ENCODE results near the gene CHRNA10. TPM values are rescaled to one million over a fixed set of nuclear protein-coding genes. Genes with fewer than 3 reads are reported as not detected.
"Not testable (repeated sequence)": the region's sequence is repeated elsewhere in the genome, so short reads cannot be mapped to it uniquely, and the experiment has no call there.

The CHRNA10 gene
- total RNA-seq, 1 experiment from 2014 or later = 2.1 TPM

- not testable (repeated sequence) for BruUV-seq (replicated peaks); H3K27ac ChIP-seq (ENCODE audit: low read depth, low read length, poor library complexity, severe bottlenecking); H3K9me3 ChIP-seq (ENCODE audit: low read depth, low read length, poor library complexity, severe bottlenecking)
Measured at GRCh38 chr11:3649374-3649773, 21.8 kb downstream of the CHRNA10 start.

GRCh38 chr11:3648843-3649242 is 22.3 kb downstream of the CHRNA10 start:
- intact Hi-C loops (cut with micrococcal nuclease; ENCODE audit: unreplicated experiment); H3K4me3 ChIP-seq (ENCODE audit: low read depth, low read length, poor library complexity, severe bottlenecking); H3K4me1 ChIP-seq (ENCODE audit: insufficient read depth, low read length, poor library complexity, severe bottlenecking); H3K9me3 ChIP-seq (ENCODE audit: low read depth, low read length, poor library complexity, severe bottlenecking); POLR2A ChIA-PET (ENCODE audit: low non-redundant PET); H3K27me3 ChIP-seq (replicated peaks; ENCODE audit: insufficient read depth, low read depth, low read length, poor library complexity); BruUV-seq (replicated peaks); CTCF ChIA-PET; DNase-seq (ENCODE audit: low spot score); H3K27ac ChIP-seq (ENCODE audit: low read depth, low read length, poor library complexity, severe bottlenecking); H3K36me3 ChIP-seq (ENCODE audit: insufficient read depth, low read length, poor library complexity, severe bottlenecking): not testable (repeated sequence)

More at GRCh38 chr11:3649374-3649773, 21.8 kb downstream of the CHRNA10 start:
- intact Hi-C loops (cut with micrococcal nuclease; ENCODE audit: unreplicated experiment); H3K36me3 ChIP-seq (ENCODE audit: insufficient read depth, low read length, poor library complexity, severe bottlenecking); H3K4me1 ChIP-seq (ENCODE audit: insufficient read depth, low read length, poor library complexity, severe bottlenecking); H3K4me3 ChIP-seq (ENCODE audit: low read depth, low read length, poor library complexity, severe bottlenecking); H3K27me3 ChIP-seq (replicated peaks; ENCODE audit: insufficient read depth, low read depth, low read length, poor library complexity); POLR2A ChIA-PET (ENCODE audit: low non-redundant PET); CTCF ChIA-PET; DNase-seq (ENCODE audit: low spot score): not testable (repeated sequence)

- Histone ChIP-seq H3K9me3 (ENCODE audit: low read depth, low read length, poor library complexity, severe bottlenecking) (no peaks in the 10 kb centered on the region), H3K27me3 (replicated peaks; ENCODE audit: insufficient read depth, low read depth, low read length, poor library complexity) (peaks cover 3% of the 10 kb centered on the region)
Measured at GRCh38 chr11:3645552-3645951, 25.6 kb downstream of the CHRNA10 start.

GRCh38 chr11:3644817-3645235 is 26.4 kb downstream of the CHRNA10 start, which contains the start of gene ART1:
ART1 (plus strand) TSS chr11:3645128; CDS start chr11:3659214, 14,086 bp downstream.
- TF ChIP-seq EZH2 (IDR thresholded peaks at IDR 0.05; ENCODE audit: borderline replicate concordance, low read depth, low read length, poor library complexity, severe bottlenecking) (no peak), CTCF (conservative IDR thresholded peaks at IDR 0.05; ENCODE audit: low read depth, low read length) (no peak)
- CTCF ChIA-PET = no interaction called here
- H3K36me3 ChIP-seq (ENCODE audit: insufficient read depth, low read length, poor library complexity, severe bottlenecking) = no peaks in the 10 kb centered on the region
- no peak within 1 kb of the TSS for H3K4me3 ChIP-seq (ENCODE audit: low read depth, low read length, poor library complexity, severe bottlenecking)
- no peak within 1 kb of the TSS for H3K27ac ChIP-seq (ENCODE audit: low read depth, low read length, poor library complexity, severe bottlenecking)
- H3K27me3 ChIP-seq (replicated peaks; ENCODE audit: insufficient read depth, low read depth, low read length, poor library complexity) = peaks cover 3% of the 10 kb centered on the region
- no TSS peak for BruUV-seq (replicated peaks)
- no peaks in the 10 kb centered on the region for H3K9me3 ChIP-seq (ENCODE audit: low read depth, low read length, poor library complexity, severe bottlenecking)
- no peaks in the 10 kb centered on the region for H3K4me1 ChIP-seq (ENCODE audit: insufficient read depth, low read length, poor library complexity, severe bottlenecking)
- POLR2A ChIA-PET (ENCODE audit: low non-redundant PET) = no interaction called here
- no peak for DNase-seq (ENCODE audit: low spot score)
- intact Hi-C loops (cut with micrococcal nuclease; ENCODE audit: unreplicated experiment) = no loop called here

More at GRCh38 chr11:3645552-3645951, 25.6 kb downstream of the CHRNA10 start:
- H3K36me3 ChIP-seq (ENCODE audit: insufficient read depth, low read length, poor library complexity, severe bottlenecking) = no peaks in the 10 kb centered on the region
- no peak overlapping the region for H3K4me3 ChIP-seq (ENCODE audit: low read depth, low read length, poor library complexity, severe bottlenecking)
- no peaks in the 10 kb centered on the region for H3K4me1 ChIP-seq (ENCODE audit: insufficient read depth, low read length, poor library complexity, severe bottlenecking)
- ChIA-PET CTCF (no interaction called here), POLR2A (ENCODE audit: low non-redundant PET) (no interaction called here)
- intact Hi-C loops (cut with micrococcal nuclease; ENCODE audit: unreplicated experiment) = no loop called here
- no TSS peak for BruUV-seq (replicated peaks)
- no peak overlapping the region for H3K27ac ChIP-seq (ENCODE audit: low read depth, low read length, poor library complexity, severe bottlenecking)
- no peak for TF ChIP-seq EZH2 (IDR thresholded peaks at IDR 0.05; ENCODE audit: borderline replicate concordance, low read depth, low read length, poor library complexity, severe bottlenecking)
- TF ChIP-seq CTCF (conservative IDR thresholded peaks at IDR 0.05; ENCODE audit: low read depth, low read length) = no peak
- DNase-seq (ENCODE audit: low spot score) = no peak

- H3K27ac ChIP-seq (ENCODE audit: low read depth, low read length, poor library complexity, severe bottlenecking); H3K9me3 ChIP-seq (ENCODE audit: low read depth, low read length, poor library complexity, severe bottlenecking); BruUV-seq (replicated peaks); H3K4me3 ChIP-seq (ENCODE audit: low read depth, low read length, poor library complexity, severe bottlenecking); H3K36me3 ChIP-seq (ENCODE audit: insufficient read depth, low read length, poor library complexity, severe bottlenecking); DNase-seq (ENCODE audit: low spot score); intact Hi-C loops (cut with micrococcal nuclease; ENCODE audit: unreplicated experiment); CTCF ChIA-PET; H3K27me3 ChIP-seq (replicated peaks; ENCODE audit: insufficient read depth, low read depth, low read length, poor library complexity); POLR2A ChIA-PET (ENCODE audit: low non-redundant PET); H3K4me1 ChIP-seq (ENCODE audit: insufficient read depth, low read length, poor library complexity, severe bottlenecking): not testable (repeated sequence)
Measured at GRCh38 chr11:3643102-3643546, 28.1 kb downstream of the CHRNA10 start.
